GM21825 (cell line): ENCODE results near the gene XXYLT1.
"Not testable (repeated sequence)": the region's sequence is repeated elsewhere in the genome, so short reads cannot be mapped to it uniquely, and the experiment has no call there.

Source experiments
- ATAC-seq: cut with Tn5 transposase; IDR thresholded peaks from one replicate; pipeline ENCODE4 v1.9.1; 2021; ENCODE audit warnings: mild to moderate bottlenecking, moderate library complexity; ENCODE audit not compliant: unreplicated experiment

XXYLT1 gene

DNA sequence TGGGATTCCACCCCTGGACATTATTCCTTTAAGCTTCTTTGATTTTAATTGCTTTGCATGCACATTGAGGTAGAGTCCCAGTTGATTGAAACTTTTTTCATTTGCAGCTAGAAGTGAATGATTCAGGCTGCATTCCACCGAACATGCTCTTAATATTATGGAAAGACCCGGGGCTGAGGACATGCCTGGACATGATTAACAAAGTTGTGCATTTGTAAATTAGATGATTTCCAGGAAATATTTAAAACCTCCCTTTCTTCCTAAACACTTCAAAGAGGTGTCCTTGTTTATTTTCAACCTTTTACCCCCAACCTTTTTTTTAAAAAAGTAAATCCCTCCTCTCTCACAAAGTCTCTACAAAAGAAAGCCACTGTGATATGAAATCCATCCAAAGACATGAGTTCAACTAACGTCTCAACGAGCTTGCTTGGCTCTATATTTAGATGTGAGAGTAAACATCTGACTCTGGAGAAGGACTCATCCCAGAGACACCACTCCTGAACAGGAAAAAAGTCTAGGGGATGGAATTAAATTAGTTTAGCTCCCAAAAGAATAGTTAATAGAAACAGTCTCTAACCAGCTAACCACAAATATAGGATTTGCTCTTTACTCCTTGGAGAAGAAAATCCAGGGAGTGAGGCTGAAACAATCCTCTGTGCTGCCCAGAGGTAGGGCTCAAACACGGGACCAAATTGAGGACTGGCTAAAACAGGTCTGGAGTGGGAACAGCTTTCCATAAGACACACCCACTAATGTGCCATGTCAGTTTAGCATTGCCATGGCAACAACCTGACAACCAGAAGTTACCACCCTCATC lies 83.1 kb downstream of the XXYLT1 start:
- no peak for ATAC-seq

DNA sequence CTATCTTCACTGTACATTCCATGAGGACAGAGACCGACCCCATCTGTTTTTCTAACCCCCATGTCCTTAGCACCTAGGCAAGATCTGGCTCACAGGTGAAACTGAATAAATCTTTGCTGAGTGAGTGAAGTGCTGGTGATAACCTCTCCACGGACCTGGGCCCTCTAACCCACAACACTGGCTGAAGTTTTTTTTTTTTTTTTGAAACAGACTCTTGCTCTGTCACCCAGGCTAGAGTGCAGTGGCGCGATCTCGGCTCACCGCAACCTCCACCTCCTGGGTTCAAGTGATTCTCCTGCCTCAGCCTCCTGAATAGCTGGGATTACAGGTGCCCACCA lies 84.3 kb downstream of the XXYLT1 start:
- ATAC-seq = not testable (repeated sequence)

DNA sequence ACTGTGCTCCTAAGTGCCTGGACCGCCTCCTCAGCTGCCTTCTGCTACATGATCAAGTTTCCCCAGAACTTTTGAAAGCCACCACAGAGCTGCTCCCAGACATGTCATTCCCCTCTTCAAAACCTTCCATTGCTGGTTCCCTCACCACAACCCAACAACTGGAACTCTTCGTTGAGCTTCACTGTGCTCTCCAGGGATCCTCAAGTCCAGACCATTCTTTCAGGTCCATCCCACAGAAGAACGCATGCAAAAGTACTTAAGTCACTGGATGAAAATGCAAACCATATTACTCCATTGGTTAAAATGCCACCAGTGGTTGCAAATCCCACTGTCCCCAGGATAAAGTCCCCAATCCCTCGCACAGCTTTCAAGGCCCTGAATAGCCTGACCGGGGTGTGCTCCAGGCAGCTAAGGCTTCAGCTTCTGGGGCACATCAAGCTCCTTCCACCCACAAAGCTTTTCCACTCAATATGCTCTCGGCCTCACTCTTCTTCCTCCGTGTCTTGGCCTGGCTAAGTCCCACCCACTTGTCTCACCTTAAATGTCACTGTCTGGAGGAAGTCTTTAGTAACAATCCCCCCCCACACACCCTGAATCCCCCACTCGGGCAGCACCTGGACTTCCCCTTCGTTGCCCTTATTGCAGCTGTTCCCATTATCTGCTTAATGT lies 84.8 kb downstream of the XXYLT1 start:
- ATAC-seq = no peak

DNA sequence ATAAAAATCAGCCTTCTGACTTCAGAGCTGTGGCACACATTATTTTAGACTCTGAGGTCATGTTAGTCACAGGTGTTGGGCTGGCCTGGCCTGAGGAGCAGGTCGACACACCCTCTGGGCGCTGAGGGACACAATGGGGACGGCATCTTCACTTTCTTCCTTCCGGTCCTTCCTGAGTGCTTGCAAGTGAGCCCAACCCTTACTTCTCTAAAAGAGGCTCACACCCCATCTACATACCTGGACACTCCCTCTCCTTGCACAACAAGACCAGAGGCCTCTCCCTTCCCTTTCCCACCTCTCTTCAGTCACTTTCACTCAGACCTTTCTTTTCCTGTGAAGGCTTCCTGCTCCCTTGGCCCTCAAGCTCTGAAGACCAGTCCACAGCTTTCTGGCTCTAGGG lies 85.4 kb downstream of the XXYLT1 start:
- no peak for ATAC-seq

DNA sequence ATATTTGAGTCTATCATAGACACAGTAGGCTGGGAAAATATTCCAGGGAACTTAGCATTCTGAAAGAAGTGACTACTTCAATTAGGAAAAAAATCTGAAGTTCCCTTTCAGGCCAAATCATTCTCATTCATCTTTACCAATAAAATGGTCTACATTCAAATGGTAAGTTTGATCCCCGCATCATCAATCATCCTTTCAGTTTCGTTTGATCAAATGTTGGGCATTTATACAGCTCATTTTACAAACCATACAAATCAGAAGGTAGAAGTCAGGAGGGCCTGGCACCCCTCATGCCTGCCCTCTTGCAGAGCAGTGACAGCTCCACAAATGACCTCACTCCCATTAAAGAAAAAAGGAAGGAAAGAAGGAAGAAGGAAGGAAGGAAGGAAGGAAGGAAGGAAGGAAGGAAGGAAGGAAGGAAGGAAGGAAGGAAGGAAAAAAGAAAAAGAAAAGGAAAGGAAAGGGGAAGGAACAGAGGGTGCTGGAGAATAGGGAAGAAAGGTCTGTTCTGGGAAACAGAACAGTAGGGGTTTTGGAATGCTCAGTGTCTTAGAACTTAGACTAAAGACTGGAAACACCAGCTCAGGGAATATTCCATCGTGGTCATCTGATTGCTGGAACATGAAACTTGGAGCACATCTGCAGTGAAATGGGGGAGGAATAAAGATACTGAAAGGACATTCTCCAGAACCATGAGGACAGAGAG lies 86.1 kb downstream of the XXYLT1 start:
- no peak for ATAC-seq

DNA sequence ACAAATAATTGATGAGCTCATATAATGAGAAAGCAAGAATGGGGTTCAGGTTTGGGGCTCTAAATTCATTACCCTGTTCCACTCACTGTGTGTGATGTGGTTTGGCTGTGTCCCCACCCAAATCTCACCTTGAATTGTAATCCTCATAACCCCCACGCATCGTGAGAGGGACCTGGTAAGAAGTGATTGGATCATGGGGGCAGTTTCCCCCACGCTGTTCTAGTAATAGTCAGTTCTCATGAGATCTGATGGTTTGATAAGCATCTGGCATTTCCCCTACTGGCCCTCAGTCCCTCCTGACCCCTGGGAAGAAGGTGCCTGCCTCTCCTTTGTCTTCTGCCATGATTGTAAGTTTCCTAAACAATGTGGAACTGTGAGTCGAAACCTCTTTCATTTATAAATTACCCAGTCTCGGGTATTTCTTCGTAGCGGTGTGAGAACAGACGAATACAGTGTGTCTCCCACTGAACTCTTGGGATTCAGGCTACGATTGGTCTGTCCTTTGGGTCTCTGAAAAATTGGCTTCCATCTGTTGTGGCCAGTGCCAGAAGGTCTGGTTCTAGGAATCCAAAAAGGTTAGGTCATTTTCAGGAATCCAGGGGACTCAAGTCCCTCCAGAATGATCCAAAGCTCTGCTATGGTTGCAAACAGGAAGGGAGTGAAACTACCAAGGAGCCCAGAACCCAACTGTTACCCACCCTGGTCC lies 87.7 kb downstream of the XXYLT1 start:
- no peak for ATAC-seq

DNA sequence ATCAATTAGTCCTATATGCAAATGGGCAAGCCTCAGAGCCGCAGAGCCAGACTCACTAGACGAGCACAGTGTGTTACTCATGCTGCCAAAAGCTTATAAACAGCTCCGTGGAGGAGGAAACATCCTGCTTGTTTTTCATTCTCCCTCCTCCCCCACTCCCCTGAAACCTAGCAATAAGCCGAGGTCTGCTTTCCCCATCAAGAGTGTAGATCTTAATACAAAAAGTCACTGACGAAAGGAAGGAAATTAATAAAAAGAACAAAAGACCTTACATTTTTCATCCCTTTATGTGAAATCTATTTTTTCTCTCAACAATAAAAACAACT lies 88.5 kb downstream of the XXYLT1 start:
- no peak for ATAC-seq

DNA sequence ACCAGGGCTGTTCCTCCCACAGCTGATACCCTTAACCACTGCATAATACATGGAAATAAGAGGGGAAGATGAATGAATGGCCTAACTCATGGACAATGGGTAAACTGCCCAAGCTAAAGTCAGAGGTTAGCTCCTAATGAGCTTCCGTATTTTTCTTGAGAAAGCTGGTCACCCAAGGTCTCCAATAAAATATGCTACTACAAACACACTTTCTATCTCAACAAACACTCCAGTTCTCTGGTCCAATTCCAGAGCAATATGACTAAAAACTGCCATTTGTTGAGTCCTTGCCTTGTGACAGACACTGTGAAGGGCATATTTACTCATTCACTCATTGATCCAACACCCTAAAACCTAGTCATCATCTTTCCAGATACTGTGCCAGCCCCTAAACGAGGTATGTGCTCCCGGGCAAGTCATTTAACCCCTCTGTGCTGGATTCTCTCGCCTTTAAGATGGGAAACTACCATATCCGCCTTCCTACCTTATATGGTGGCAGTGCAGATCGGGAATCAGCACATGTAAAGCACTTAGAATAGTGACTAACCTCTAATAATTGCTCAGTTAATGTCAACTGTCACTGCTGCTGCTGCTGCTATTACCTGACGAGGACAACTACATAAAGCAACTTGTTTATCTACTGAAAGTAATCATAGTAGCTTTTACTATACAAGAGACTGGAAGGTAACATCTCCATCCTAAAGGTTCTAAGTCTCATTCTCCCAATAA lies 89.1 kb downstream of the XXYLT1 start:
- ATAC-seq = no peak

DNA sequence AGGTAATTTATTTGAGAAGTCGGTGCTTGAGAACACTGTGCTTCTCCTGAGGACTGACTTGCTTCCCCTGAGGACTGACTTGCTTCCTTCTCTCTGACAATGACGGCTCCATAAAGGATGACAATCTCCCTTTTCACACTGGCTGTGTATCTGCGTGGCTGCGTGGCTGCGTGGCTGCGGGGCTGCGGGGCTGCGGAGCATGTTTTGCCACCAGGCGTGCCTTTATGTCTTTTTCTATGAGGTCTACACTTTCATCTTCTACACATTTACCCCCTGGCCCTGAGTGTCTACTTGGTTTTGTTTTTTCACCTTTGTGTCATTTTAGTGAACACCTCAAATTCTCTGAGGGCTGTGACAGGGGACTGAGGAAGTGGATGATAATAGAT lies 89.9 kb downstream of the XXYLT1 start:
- no peak for ATAC-seq

DNA sequence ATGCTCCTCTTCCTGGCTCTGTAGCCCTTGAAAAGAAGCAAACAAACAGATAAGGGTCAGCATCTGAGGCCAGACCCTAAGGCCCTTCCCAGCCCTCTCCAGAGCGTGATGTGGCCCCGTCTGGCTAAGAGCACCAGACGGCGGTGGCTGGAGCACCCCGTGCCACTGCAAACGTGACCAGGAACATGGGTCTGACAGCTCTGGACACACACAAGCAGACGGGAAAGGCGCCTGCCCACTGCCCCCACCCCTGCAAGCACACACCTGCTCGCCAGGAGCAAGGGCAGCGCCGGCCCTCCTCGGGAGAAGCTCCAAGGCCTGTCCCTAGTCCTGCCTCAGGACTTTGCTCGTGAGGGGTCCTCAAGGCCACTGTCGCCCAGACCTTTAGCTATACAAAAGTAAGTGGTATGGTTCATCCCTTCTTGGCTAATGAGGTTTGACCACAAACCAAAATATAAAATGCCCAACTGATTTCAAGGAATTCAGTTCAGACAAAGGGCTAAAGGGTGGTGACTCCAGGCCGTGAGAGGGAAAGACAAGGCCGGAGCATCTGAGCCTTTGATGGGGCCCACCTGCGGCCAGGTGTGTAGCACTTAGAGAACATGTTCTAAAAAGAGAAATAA lies 90.4 kb downstream of the XXYLT1 start:
- no peak for ATAC-seq

DNA sequence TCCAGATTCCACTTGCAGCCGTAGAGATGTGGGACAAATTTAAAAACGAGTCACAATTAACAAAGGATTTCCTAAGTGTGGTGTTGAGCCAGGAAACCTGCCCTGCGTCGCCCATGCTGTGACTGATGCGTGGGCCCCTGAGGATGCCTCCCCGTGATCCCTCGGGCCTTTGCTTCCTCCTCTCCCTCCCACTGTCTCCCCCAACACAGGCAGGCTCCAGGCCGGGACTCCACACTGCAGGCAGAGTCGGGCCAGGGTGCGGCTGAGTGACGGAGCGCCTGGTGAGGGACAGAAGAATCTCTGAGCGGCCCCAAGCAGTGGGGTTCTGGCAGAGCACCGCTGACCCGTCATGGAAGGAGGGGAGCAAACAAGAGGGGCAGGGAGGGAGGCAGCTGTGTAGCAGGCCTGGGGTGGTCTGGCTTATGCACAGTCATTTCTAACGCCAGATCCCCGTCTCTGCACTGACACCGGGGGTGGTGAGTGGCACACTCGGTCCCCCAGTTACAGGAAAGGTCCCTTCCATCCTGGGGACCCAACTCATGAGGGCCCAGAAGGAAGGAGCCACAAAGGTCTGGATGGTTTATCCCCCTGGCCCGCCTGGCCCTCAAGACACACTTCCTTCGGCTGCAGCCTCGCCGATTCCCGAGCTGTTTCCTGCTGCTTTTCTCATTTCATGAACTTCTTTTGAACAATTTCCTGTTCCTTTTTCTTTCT lies 91.0 kb downstream of the XXYLT1 start:
- no peak for ATAC-seq

DNA sequence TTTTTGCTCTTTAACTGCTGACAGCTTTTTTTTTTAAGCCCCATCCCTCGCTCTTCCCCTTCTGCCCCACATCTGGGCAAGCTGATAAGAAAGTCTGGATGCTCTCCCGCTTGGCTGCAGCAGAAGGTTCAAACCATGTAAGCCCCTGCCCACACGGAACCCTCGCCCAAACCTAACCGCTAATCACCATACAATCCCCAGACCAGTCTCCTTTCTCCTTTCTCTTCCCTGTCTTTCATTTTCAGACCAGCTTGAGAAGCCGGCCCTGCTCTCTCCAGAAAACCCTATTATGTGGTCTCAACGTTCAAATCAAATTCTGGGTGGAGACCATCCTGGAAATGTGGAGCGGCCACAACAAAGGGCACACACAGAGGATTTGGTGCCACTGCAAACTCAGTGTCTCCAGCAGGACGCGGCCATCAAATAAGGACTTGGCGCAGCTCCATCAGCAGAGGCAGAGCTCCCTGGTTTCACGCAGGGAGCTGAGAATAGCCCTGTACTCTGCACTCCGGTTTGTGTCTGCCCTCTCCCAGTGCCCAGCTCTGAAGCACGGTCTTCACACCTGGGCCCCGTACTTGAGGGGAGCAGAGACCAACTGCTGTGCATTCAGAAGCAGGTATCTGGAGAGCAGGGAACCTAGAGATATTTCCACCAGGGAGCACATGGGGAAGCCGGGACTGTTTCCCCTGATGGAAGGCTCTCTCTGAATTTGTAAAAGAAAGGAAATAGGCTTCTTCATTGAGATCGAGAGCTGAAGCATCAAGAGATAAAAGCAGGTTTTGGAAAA lies 92.6 kb downstream of the XXYLT1 start:
- ATAC-seq = no peak

DNA sequence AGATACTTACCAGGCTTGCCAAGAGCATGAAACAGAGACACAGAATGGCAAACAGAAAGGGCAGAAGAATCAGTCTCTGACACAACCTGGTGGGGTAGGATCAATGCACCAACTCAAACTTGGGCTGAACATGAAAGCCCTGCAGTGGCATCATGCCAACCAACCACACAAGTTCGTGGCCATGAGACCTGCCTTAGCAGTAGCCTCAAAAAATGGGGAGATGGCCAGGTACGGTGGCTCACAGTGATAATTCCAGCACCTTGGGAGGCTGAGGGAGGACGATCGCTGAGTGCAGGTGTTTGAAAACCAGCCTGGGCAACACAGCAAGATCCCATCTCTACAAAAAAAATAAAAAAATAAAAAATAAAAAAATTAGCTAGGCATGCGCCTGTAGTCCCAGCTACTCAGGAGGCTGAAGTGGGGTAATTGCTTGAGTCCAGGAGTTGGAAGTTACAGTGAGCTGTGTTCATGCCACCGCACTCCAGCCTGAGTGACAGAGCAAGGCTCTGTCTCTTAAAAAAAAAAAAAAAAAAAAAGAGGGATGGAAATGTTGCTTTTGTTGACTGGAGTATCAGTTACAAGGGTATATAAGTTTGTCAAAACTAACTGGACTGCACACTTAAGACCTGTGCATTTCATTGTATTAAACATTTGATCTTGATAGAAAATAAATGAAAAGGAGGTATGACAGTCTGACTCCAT lies 93.4 kb downstream of the XXYLT1 start:
- ATAC-seq = no peak

DNA sequence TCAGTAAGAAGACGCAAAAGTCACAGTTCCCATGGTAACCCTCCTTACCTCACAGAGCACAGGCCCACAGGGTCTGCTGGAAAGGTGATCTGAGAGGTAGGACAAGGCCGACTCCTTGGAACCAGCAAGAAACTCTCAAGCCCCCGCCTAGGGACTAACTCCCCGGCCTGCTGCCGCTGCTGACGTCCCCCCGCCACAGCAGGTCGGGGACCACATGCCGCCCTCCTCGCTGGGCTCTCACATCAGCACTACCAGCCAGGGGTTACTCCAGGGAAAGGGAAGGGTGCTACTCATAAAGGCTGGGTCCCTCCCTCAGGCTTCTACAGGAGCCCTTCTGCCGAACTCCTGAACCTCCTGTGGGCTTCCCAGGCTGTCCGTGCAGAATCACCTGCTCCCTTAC lies 94.2 kb downstream of the XXYLT1 start:
- ATAC-seq = no peak

DNA sequence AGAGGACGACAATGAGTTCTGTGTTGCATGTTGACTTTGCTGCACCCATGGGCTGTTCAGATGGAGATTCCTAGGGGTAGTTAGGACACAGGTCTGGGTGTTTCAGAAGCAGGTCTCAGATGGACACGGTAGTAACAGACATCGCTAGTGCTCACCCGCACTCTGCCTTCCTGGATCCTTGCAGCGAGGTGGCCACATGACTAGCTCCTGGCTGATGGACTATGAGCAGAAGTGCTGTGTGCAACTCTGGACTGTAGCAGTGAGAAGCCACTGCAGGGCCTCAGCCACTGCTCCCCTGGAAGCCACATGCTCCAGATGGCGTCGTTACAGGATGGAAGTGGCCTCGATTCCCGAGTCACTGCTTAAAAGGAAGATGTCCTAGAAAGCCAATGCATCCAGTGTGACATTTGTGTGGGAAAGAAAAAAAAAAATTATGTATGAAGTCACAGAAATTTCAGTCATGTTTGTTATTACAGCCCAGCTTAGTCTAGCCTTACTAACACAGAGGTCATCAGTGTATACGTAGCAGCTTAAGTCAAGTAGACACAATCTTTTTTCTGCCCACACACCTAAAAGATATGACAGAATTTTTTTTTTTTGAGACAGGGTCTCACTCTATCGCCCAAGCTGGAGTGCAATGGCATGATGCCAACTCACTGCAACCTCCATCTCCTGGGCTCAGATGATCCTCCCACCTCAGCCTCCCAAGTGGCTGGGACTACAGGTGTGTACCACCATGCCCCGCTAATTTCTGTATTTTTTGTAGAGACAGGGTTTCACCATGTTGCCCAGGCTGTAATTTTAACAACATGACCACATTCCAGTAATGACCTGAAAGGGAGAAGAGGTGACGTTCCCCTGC lies 95.3 kb downstream of the XXYLT1 start:
- ATAC-seq = no peak

DNA sequence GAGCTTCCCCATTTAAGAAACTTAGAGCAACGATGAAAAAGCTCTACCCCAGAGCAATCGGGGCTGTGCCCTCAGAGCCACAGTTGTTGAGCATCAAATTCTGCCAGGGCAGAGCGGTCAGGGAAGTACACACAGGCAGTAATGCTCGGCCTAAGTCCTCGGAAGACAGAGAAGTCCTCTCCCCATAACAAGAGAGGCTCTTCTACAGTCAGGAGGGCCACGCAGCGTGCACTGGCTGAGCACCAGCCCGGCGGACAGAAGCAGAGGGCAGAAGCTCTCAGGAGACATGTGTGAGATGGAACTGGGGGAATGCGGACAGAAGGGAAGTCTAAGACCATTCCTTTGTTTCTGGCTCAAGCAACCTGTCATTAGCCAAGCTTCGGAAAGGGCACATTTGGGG lies 95.9 kb downstream of the XXYLT1 start:
- ATAC-seq = no peak

DNA sequence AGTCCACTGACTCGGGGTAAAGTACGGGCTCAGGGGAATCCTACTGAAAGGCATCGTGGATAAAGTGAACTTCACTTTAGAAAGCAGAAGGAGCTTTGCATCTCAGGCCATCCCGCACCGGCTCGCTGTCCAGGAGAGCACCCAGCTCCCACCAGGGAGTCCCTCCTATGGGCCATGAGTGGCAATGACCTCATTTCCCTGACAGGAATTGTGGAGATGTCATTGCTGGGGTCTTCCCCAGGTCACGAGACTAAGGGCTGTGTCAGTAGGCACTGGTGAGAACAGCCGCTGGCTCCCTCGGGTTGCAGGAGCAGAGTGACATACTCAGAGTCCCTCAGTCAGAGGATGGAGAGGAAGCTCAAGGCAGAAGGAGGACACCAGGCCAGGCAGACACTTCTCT lies 97.3 kb downstream of the XXYLT1 start:
- no peak for ATAC-seq

DNA sequence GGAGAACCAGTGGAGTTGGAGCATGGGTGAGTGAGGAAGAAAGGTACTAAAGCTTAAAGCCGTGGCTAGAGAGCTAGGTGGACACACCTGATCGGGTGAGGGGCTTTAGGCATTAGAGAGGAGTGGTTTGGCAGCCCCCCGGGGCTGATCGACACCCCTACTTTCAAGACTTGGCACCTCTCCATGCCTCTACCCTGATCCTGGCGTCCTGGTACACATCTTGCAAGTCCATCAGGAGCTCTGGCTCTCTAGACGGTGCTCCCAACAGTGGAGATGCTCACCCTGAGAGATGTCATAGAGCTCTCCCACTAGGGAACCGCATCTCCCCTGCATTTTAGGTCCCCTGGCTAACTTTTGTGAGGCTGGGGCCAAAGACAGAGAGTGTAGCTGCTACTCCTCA lies 98.1 kb downstream of the XXYLT1 start:
- ATAC-seq = no peak
